T-helper 22 cell (primary cell): Measurements from ENCODE around the gene WEE2.
"Not testable (repeated sequence)": the region's sequence is repeated elsewhere in the genome, so short reads cannot be mapped to it uniquely, and the experiment has no call there.

Experiments
- DNase-seq: peaks from one replicate; pipeline ENCODE4 v3.0.0-alpha.2; 2020; ENCODE audit warnings: low read depth

WEE2 gene

DNA sequence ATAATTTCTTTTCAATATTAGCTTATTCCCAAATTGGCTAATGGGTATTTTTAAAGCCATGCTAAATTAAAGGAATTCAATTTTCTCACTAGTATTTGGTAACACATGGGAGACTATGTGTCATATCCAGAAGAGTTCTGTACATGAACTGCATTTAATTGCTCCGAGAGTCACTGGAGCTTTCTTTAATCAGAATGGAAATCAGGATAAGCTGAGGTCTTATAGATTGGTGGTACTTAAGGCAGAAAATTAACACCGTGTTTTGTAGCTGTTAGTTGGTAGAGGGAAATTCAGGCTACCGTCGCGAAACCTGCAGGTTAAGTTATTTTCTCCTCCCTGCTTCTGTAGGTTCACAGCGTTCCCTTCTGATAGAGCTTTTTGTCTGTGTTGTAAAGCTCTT is at the start of gene WEE2:
TSS of gene WEE2 (plus strand) at position 3 of the 400 bp plus-strand sequence. CDS start 406 bp downstream, outside the sequence.
- DNase-seq = no peak

DNA sequence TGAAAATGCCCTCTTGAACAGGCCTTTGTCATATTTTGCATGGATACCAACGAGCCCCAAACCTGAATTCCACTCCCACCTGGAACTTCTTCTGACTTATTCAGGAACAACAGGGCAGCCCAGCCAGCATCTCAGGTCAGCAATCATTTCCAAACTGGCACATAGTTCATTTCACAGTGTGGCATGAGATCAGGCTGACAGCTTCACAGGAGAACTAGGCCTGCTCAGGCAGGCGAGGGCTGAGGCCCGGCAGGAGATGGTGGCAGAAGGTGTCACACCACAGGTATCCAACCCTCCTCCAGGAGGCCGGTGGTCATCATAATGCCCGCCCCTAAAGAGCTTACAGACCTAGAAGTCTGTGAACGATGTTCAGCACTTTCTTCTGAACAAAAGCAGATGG is 48.7 kb upstream of the WEE2 start:
- no peak for DNase-seq

DNA sequence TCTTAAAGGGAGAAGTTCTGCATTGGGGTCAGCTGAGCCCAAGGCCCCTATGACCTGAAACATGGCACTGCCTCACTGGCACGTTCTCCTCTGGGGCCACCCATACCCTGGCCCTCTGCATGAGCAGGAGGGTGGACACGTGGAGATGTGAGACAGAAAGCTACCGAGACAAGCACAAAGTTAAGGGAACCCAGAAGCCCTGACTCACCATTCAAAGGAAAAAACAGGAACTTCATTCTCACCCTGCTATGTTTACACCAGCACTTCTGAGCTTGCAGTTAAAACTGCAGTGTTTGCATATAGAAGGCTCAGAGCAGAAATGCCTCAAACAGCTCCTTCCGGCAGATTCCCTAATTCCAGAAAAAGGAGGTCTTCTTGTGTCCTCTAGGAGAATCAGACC is 47.9 kb upstream of the WEE2 start:
- no peak for DNase-seq

DNA sequence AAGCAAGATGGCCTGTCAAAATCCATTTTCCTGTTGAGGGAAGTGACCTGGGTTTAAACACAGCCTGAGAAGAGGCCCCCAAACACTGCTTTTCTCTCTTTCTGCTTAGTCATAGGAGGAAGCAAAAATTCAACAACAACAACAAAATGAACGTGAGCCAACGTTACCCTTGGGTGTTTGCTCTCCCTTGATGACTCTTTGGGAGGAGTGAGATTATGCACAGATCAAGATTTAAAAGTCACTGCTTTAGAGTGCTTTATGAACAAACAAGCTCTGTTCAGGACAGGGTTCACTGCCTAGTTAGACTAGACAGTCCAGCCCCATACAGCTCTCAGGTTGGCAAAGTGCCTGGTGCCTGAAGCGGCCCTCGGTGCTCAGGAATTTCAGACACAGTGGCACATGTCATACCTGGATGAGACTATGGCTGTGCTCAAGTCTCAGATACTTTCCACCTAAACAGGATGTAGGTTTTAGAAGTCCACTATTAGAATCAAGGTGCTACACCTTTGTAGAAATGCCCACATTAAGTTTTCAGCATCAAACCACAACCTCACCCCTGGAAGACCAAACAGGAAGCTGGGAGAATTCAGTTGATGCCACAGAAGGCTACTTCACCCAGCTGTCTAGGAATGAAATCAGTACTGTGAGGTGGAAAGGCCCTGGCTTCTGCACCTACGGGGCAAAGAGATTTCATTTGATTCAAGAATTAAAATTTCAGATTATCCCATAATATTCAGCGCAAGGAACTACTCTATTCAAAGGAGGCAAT is 44.9 kb upstream of the WEE2 start:
- DNase-seq = no peak

DNA sequence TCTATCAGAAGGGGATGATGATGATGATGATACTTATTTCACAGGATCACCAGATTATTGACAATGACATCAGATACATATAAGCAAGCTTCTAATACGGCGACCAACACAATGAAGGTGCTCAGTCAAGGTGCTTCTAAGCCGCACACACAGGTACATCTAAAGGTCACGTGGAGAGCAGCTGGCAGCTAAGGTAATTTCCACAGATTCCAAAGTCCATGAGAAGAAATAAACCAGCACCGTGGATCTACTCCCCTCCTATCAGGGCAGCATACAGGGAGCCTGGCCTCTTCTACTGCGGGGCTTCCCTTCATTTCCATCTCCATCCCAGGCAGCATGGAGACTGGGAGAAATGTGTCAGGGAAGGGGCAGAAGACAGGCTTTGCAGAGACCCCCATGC is 43.7 kb upstream of the WEE2 start:
- DNase-seq = no peak

DNA sequence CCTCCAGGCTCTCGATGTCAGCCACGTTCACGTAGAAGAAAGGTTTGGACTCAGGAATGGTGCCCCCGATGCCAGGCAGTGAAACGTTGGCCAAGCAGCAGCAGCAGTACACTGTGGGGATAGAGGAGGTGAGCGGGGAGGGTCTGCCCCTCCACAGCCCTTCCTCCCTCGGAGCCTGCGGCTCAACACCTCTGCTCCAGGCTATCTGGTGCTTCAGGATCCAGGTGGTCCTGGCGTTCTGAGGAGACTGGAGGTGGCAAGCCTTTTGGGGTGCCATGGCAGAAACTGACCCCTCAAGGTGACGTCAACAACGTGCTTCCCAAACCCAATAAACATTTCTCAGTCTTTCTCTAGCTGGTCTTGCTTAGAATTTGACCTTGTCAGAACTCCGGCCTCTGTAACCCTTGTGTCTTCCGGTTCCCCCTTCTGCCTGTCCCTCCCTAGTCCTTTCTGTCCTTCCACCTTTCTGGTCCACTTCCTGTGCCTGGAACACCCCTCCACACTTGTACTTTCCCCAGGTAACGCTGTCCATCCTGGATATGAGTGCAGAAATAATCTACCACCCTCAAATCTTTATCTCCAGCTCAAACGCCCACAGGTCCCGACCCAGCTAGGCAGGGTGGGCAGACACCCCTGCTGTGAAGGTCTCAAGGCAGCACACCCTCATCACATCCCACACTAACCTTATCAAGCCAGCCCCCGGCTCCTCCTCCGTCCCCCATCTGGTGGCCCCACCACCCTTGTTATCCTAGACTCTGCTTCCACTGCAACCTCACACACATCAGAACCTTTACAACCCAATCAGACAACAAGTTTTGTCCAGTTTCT is 42.7 kb upstream of the WEE2 start:
- DNase-seq = no peak

DNA sequence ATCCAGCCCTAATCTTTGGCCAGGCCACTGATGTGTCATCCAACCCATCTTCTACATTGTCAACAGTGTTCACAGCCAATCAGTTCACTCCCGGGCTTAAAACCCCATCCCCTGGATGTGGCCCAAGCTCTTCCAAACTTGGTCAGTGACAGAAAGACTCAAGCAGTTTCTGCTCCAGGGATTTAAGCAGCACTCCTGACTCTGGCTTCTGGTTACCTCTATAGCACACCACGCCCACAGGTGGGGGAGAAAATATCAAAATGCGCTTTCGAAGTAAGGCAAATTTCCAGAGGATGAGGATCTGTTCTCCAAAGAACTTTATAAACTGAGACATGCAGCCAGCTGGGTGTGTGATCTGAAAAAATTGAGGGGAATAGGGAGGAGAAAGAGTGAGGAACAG is 42.1 kb upstream of the WEE2 start:
- DNase-seq = no peak

DNA sequence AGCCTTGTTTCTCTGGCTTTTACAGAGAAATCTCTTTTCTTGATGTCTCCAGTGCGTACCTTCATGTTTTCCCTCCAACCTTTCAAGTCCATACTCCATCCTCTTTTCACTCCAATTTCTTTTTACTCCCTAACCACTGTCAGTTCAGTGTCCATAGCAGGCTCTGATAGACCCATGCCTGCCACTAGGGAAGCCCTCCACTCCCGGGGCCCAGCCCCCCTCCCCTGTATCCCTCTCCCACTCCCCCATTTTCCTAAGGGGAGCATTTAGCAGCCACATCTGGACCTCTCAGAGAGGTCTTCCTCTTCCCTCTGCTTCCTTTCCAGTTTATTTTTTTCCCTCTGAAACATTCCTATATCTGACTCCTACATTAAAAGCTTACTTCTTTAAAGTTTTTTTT is 39.3 kb upstream of the WEE2 start:
- DNase-seq = no peak

DNA sequence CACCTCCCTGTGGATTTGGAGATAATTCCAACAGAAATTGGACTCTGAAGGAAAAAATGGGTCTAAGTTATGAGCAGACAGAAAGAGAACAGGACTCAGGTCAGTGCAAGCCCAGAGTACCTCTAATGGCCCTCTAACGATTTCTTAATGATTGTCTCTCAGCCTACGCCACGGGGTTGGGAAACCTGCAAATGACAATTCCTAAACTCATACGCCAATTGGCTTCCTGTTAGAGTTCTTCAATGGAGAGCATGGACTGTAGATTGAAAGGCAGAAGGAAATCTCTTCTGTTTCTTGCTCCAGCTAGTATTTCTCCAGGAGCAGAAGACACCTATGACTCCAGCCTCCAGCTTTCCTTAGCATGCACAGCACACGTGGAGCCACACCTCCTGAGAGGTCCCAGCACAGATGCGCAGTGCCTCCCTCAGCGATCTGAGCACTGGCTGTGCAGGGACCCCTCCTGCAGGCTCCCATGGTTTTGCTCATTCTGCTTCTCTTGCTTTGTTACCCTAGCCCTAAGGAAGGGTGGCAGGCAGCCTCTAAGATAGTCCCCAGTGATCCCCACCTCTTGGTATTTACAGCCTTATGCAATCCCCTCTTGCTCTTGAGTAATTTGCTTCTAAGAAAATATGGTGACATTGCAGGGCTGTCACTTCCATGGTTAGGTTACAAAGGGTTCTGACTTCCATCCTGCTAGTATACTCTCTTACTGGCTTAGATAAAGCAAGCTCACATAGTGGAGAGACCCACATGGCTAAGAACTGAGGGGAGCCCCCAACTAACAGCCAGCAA is 36.3 kb upstream of the WEE2 start:
- DNase-seq = no peak

DNA sequence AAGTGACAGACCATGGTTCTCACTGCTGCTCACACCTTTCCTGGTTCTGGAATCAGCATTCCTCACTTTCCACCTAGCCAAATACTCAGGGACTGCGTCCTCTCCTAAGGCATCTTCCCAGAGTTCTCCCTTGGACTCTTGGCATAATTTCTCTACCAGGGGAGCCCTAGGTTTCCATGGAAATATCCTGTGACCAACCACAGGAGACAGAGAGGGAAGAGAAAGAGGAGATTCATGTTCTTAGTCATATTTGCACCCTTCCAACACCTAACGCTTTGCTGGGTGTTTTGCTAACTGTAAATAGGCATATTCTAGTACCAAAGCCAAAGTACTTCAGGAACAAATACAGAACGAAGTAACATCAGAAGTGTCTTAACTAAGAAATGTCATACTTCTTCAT is 34.8 kb upstream of the WEE2 start:
- no peak for DNase-seq

DNA sequence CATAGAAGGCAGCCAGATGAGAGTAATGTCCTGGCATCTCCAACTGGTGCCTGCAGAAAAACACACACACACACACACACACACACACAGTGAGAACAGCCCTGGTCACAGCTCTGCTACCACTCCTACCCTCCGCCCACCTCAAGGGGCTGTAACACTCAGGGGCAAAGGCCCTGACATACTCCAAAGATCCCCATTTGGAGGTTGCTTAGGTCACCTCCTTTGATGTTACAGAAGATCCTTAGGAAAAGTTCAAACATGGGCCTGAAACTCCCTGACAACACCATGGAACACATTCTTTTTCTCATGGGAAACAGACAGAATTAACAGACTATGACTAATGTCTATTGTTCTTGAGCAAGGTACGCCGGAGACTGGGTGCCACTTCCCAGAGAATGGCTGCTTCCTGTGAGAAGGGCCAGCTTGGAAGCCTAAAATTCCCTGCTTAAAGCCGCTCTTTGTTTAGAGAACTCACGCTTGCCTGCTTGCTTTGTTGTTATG is 33.9 kb upstream of the WEE2 start:
- no peak for DNase-seq

DNA sequence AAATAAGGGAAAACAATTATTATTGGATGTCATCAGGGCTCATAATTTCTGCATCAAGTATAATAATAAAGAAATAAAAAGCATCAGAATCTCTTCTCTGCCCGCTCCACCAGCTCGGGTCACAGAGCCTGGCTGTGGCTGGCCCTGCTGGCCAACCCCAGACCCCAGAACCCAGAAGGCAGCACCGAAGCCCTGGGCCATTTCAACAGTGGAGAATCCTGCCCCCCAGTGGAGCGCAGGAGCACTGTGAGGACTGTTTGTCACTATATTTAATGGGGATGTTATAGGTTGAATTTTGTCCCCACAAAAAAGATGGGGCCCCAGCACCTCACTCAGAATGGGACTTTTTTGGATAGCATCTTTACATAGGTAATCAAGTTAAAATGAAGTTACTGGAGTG is 33.5 kb upstream of the WEE2 start:
- no peak for DNase-seq

DNA sequence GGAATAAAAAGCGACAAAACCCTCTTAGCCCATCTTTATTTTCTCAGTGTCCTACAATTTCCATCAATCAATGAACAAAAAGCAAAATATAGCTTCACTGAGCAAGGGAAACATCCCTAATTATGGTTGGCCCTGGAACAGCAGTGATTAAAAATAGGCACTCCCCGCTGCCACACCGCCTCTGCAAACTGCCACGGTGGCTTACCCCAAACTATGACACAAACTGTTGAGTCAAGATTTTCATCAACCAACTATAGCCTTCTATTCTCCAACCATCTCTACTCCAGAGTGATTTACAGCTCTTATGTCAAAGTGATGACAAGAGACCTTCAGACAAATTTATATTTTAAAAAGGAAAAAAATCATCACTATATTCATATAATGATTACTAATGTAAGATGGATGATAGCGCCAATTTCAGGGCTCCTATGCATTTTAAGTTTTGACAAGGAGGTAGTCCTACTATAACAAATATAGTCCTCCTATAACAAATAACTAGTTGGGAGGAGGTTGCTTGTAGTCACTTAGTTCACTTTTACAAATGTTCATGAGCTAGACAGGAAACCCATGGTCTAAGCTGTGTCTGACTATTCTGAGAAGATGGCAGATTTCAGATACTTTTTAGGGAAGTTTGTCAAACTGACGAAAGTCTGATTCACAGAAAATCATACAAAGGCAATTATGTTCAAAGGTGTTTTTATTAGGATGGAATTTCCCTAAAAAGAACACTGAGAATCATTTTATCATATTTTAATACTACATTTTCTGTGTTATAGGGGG is 32.5 kb upstream of the WEE2 start:
- DNase-seq = no peak

DNA sequence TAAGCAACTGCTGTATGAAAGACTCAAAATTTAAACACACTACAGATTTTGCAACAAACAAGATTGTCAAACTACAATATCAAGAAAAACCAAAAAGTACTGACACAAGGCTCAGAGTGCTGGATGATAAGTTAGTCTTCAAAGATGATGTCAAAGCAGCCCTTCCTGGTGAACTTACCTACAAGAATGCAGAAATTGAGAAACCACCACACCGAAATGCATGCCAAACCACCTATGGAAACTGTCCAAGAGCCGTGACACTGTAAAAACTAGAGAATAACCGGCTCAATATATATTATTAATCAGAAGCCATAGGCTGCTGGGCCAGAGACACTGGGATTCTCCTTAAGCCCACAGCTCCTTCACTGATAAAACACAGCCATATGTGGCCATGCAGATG is 31.5 kb upstream of the WEE2 start:
- no peak for DNase-seq

DNA sequence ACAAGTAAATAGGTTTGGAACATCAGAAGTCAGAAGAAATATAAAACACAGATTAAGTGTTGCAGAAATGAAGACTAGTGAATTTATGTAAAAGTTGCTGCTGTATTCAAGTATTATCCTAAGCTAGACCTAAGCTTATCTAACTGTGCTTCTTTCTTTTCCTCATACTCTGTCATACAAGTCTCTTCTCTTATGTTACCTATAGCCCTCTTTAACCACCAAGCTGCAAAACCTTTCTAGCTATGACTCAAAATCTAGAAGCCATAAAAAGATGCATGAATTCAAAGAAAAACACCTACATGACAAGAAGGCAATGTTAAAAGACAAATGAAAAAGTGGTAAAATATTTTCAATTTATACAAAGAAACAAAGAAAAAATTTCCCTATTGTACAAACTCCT is 29.1 kb upstream of the WEE2 start:
- no peak for DNase-seq

DNA sequence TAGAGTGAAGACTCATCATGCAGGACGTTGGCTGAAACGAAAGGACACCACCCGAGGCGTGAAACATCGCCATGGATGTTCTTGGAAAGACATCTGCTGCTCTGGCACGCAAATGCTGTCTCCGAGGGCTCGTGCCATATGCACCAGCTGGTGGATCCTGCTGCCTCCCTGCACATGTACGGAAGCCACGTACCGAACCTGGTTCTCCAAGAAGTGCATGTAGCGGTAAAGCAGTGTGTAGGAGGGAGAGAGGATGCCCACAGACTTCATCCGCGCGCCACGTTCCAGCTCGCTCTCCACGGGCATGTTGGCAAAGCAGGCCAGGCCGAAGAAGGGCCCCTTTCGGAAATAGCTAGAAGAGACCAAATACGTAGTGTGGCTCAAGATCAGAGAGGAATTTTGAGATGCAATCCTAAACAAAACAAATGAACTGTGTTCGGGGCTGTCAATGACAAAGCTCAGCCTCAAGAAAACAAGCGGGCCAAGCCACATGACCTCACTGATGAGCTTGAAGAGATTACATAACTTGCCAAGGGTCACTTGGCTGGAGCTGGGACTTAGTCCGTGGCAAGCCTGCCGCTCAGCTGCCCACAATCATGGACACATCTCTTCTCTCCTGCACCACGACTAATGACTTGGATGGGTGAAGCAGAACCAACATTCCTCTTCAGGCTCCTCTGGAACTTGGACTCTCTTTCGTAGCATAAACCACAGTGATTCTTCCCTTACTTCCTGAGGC is 22.7 kb upstream of the WEE2 start:
- DNase-seq = no peak

DNA sequence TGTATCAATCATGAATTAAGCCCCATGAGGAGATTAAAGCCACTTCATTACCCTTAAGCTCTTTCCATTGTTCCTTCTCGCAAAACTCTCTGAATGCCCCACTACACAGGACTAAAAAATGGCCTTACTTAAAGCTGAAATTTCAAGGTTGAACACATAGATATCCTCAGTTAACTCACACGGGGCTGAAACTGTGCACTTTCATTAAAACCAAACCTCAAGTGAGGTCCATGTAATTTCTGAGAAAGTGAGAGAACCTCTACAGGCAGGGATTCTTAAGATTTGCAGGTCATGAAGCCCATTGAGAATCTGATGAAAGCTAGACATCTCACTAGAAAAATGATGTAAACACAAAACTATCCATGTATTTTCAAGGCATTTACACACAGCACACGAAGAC is 22.1 kb upstream of the WEE2 start:
- DNase-seq = no peak

DNA sequence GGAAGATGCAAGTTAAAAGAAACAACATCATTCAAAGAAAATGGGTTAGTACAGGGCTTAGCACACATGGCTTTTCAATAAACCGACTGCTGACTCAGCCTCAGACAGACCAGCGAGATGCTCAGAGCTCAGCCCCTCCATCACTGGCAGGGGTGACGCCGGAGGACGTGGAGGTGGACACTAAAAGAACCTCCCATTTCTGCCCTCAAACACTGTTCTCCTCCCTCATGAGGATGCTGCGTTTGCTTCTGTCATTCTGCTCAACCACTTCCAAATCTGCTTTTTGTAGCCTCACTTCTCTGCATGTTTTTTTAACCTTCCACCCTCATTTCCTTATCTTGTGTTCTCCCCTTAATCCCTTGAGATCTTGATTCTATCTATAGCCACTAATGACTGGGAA is 21.5 kb upstream of the WEE2 start:
- no peak for DNase-seq

DNA sequence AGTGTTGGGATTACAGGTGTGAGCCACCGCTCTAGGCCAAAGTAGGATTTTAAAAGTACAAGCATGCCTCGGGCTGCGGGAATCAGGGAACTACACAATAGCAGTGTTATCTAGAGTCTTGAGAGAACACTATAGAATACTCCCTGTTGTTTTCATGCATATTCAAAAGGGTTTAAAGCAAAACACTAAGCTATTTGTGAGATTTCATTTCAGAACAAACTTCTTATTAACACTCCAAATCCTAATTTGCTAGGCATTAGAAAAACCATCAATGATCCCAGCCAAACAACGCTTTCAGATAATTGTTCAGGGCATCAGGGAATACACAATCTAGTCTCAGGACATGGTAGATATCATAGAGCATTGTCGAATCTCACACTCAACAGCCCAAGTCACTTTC is 20.1 kb upstream of the WEE2 start:
- DNase-seq = no peak

DNA sequence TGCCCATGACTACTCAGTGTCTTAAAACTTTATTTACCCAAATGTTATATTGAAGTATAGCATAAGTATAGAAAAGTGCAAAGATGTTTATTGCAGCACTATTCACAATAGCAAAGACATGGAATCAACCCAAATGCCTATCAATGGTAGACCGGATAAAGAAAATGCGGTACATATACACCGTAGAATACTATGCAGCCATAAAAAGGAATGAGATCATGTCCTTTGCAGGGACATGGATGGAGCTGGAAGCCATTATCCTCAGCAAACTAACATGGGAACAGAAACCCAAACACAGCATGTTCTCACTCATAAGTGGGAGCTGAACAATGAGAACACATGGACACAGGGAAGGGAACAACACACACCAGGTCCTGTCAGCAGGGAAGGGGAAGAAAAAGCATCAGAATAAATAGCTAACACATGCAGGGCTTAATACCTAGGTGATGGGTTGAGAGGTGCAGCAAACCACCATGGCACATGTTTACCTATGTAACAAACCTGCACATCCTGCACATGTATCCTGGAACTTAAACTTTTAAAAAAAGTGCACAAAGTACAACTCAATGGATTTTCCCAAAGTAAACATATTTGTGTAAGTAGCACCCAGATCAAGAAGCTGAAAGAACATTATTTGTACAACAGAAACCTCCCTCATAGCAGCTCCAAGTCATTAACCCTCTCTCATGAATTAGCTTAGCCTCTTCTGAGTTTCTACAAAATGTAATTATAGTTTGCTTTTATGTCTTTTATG is 18.9 kb upstream of the WEE2 start:
- DNase-seq = not testable (repeated sequence)
